Measurements from ENCODE around the gene DRC7. TPM values are rescaled to one million over a fixed set of nuclear protein-coding genes. Genes with fewer than 3 reads are reported as not detected.

The DRC7 gene
- total and polyA plus RNA-seq, 9 of the 15 experiments (the other 6 are each of a cell fraction or from before 2014, with no cell fraction given): 0.04 to 0.33 (median 0.12) TPM; not detected in 3

DNA sequence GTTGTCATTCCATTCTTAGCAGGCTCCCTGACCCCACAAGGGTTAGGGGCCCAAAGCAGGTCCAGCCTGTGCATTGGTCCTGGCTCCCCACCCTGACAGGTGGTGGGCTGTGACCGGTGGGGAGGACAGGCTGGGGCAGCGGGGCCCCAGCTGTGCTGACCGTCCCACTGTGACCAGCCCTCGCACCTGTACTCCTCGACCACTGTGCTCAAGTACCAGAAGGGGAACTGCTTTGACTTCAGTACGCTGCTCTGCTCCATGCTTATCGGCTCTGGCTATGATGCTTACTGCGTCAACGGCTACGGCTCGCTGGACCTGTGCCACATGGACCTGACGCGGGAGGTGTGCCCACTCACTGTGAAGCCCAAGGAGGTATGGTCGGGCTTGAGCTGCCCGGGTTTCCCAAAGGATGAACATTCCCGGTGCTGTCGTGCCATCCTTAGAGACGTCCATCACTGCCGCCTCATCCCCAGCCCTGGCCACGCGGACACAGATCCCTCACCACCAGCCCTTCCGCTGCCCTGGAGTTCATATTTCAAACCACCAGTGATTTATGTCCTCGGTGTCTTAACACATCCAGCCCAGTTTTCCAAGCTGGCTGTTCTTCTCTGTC is 7.3 kb downstream of the DRC7 start:
- in situ Hi-C loops (cut with MboI): no loop called here
- H3K4me1 ChIP-seq (replicated peaks in 1 of 2; ENCODE audit: control insufficient read depth in 2 of 2, insufficient read depth in 2 of 2, low read length in 2 of 2): peaks cover 18 to 25% of the 10 kb centered on the region in 2 experiments
- H3K9ac ChIP-seq (ENCODE audit: insufficient read depth in 1 of 2, low read depth in 2 of 2, low read length in 2 of 2): peak overlapping the region; percentile 28 to 61; a peak in 2 of 4 replicates
- POLR2A ChIA-PET: interaction anchor here (0.6 to 3.3 kb wide), 4 partner anchors 10 to 179 kb away, joined by 3 to 15 read pairs (median 6); no protein-coding TSS in a partner anchor
- FAIRE-seq (no peak), ATAC-seq (peak; percentile 59), DNase-seq (ENCODE audit: extremely low read depth in 1 of 4, low spot score in 3 of 4) (no peak)
- H4K20me1 ChIP-seq (replicated peaks; ENCODE audit: control insufficient read depth, insufficient read depth, low read length): no peaks in the 10 kb centered on the region
- H3K4me2 ChIP-seq (ENCODE audit: insufficient read depth, low read length): peak overlapping the region; percentile 67; the same call in 1 of the 2 replicates
- no peaks in the 10 kb centered on the region for H3K36me3 ChIP-seq (ENCODE audit: control insufficient read depth, insufficient read depth, low read length)
- no peaks in the 10 kb centered on the region for H3K9me3 ChIP-seq (replicated peaks; ENCODE audit: control insufficient read depth, insufficient read depth, low read depth, low read length)
- no peaks in the 10 kb centered on the region for H3K9me1 ChIP-seq (ENCODE audit: control insufficient read depth, insufficient read depth, low read length)
- peak overlapping the region; percentile 78 for H2AFZ ChIP-seq (ENCODE audit: low read depth, low read length)
- H3K27ac ChIP-seq (ENCODE audit: extremely low read depth, low read depth, low read length): no peak overlapping the region
- no peak overlapping the region for H3K4me3 ChIP-seq
- CTCF ChIA-PET (ENCODE audit: low intra/inter-chr PET ratio): no interaction called here
- H3K79me2 ChIP-seq (ENCODE audit: control insufficient read depth, insufficient read depth, low read length): no peaks in the 10 kb centered on the region
- H3K27me3 ChIP-seq (ENCODE audit: control insufficient read depth in 2 of 2, insufficient read depth in 2 of 2, low read length in 2 of 2): no peaks in the 10 kb centered on the region
- no TSS peak for BruUV-seq (replicated peaks)
- WGBS (ENCODE audit: insufficient coverage, low coverage, missing lambda C conversion rate): 57% methylated on average over 23 of the region's 23 CpGs
- intact Hi-C loops (cut with micrococcal nuclease): no loop called here
- TF ChIP-seq CXXC5 (CRISPR knock-in tag; IDR thresholded peaks at IDR 0.05): 0 out of 2 replicates have a peak, but pooled peaks have one; percentile 7
- TF ChIP-seq, protein P1, sequence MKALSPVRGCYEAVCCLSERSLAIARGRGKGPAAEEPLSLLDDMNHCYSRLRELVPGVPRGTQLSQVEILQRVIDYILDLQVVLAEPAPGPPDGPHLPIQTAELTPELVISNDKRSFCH (CRISPR knock-in tag; IDR thresholded peaks at IDR 0.05): no peak
- TF ChIP-seq, protein P1 (tag; IDR thresholded peaks at IDR 0.05): 0 out of 2 replicates have a peak, but pooled peaks have one; percentile 51
- TF ChIP-seq, protein P2, sequence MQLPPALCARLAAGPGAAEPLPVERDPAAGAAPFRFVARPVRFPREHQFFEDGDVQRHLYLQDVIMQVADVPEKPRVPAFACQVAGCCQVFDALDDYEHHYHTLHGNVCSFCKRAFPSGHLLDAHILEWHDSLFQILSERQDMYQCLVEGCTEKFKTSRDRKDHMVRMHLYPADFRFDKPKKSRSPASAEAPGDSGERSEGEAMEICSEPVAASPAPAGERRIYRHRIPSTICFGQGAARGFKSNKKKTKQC (CRISPR knock-in tag; IDR thresholded peaks at IDR 0.05): 0 out of 2 replicates have a peak, but pooled peaks have one; percentile 32
- no peak for TF ChIP-seq NCOA6 (IDR thresholded peaks at IDR 0.05)
- TF ChIP-seq VEZF1 (CRISPR knock-in tag; IDR thresholded peaks at IDR 0.05): 0 out of 2 replicates have a peak, but pooled peaks have one; percentile 6
- TF ChIP-seq, protein P3, sequence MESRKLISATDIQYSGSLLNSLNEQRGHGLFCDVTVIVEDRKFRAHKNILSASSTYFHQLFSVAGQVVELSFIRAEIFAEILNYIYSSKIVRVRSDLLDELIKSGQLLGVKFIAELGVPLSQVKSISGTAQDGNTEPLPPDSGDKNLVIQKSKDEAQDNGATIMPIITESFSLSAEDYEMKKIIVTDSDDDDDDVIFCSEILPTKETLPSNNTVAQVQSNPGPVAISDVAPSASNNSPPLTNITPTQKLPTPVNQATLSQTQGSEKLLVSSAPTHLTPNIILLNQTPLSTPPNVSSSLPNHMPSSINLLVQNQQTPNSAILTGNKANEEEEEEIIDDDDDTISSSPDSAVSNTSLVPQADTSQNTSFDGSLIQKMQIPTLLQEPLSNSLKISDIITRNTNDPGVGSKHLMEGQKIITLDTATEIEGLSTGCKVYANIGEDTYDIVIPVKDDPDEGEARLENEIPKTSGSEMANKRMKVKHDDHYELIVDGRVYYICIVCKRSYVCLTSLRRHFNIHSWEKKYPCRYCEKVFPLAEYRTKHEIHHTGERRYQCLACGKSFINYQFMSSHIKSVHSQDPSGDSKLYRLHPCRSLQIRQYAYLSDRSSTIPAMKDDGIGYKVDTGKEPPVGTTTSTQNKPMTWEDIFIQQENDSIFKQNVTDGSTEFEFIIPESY (CRISPR knock-in tag; IDR thresholded peaks at IDR 0.05): peak; percentile 57; the same call in 1 of the 2 replicates
- TF ChIP-seq CREM (IDR thresholded peaks at IDR 0.05; ENCODE audit: low read depth): peak; percentile 37; the same call in 1 of the 2 replicates
- TF ChIP-seq, protein P4, sequence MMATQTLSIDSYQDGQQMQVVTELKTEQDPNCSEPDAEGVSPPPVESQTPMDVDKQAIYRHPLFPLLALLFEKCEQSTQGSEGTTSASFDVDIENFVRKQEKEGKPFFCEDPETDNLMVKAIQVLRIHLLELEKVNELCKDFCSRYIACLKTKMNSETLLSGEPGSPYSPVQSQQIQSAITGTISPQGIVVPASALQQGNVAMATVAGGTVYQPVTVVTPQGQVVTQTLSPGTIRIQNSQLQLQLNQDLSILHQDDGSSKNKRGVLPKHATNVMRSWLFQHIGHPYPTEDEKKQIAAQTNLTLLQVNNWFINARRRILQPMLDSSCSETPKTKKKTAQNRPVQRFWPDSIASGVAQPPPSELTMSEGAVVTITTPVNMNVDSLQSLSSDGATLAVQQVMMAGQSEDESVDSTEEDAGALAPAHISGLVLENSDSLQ (IDR thresholded peaks at IDR 0.05): peak; percentile 56
- TF ChIP-seq ZBTB5 (IDR thresholded peaks at IDR 0.05): no peak
- TF ChIP-seq, protein P5, sequence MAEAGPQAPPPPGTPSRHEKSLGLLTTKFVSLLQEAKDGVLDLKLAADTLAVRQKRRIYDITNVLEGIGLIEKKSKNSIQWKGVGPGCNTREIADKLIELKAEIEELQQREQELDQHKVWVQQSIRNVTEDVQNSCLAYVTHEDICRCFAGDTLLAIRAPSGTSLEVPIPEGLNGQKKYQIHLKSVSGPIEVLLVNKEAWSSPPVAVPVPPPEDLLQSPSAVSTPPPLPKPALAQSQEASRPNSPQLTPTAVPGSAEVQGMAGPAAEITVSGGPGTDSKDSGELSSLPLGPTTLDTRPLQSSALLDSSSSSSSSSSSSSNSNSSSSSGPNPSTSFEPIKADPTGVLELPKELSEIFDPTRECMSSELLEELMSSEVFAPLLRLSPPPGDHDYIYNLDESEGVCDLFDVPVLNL (CRISPR knock-in tag; IDR thresholded peaks at IDR 0.05; ENCODE audit: low read depth): 0 out of 2 replicates have a peak, but pooled peaks have one; percentile 22
